Naive thymus-derived CD8-positive, alpha-beta T cell (primary cell): ENCODE data around the gene MREG. TPM values are rescaled to one million over a fixed set of nuclear protein-coding genes. Genes with fewer than 3 reads are reported as not detected.
"Not testable (repeated sequence)": the region's sequence is repeated elsewhere in the genome, so short reads cannot be mapped to it uniquely, and the experiment has no call there.

ENCODE experiments used
- ATAC-seq, 2 donors: fragments of 150-1000 bp; cut with Tn5 transposase in 1 of 2; sonication (Bioruptor Pico), chemical (Tn5 transposase) in 1 of 2; 1 replicate in 1 of 2; 2 replicates in 1 of 2; pipeline ENCODE4 v1.10.0; 2021; ENCODE audit warnings: mild to moderate bottlenecking in 2 of 2, moderate library complexity in 2 of 2
- POLR2A ChIA-PET: fragments of 350-600 bp; sonication (Branson Sonifier 250); formaldehyde crosslinking; loops from one replicate; lab custom pipeline; 2021; ENCODE audit warnings: antibody characterized with exemption; lab: Charles Lee
- DNase-seq, 10 donors: peaks; one replicate each; pipeline versions ENCODE4 v3.0.0 to v3.0.0-alpha.2; 2020 to 2022
- H3K27ac Mint-ChIP-seq, 10 donors: one replicate each; pipeline ENCODE4 v1.8.0; 2020 to 2022; ENCODE audit warnings: mild to moderate bottlenecking in 10 of 10, mixed read lengths in 10 of 10, moderate library complexity in 4 of 10, inconsistent platforms in 1 of 10
- H3K27me3 Mint-ChIP-seq, 5 donors: one replicate each; pipeline ENCODE4 v1.8.0; 2021 to 2022; ENCODE audit warnings: mixed read lengths in 5 of 5
- H3K36me3 Mint-ChIP-seq, 3 donors: one replicate each; pipeline ENCODE4 v1.8.0; 2020 to 2022; ENCODE audit warnings: mixed read lengths in 3 of 3, mild to moderate bottlenecking in 2 of 3, inconsistent platforms in 1 of 3
- H3K4me1 Mint-ChIP-seq, 4 donors: one replicate each; pipeline ENCODE4 v1.8.0; 2021 to 2022; ENCODE audit warnings: mixed read lengths in 4 of 4
- H3K4me3 Mint-ChIP-seq, 10 donors: one replicate each; pipeline ENCODE4 v1.8.0; 2020 to 2022; ENCODE audit warnings: mild to moderate bottlenecking in 10 of 10, mixed read lengths in 10 of 10, moderate library complexity in 6 of 10, inconsistent platforms in 1 of 10
- H3K9me3 Mint-ChIP-seq, 9 donors: one replicate each; pipeline ENCODE4 v1.8.0; 2020 to 2022; ENCODE audit warnings: mixed read lengths in 9 of 9, mild to moderate bottlenecking in 3 of 9, inconsistent platforms in 1 of 9, moderate library complexity in 1 of 9
- polyA plus RNA-seq, 3 donors: library from polyadenylated mRNA; unstranded; fragments of 300-500 nt; fragmentation: Illumina TruSeq; gene quantifications; one replicate each; pipeline ENCODE4 v1.2.3, GENCODE V29; 2021
- total RNA-seq, 8 experiments: library from RNA in 2 of 8; stranded (reverse) in 2 of 8; gene quantifications; one replicate each; pipeline ENCODE4 v1.2.3 and lab custom pipeline; 2021 to 2026

The MREG gene
- total and polyA plus RNA-seq, 5 experiments from 2014 or later, result 0.97 to 8.5 (median 3.3) TPM

GRCh38 chr2:216017365-216017764 is 4.0 kb upstream of the MREG start:
- Mint-ChIP-seq H3K27me3 (no peaks in the 10 kb centered on the region), H3K4me1 (peaks cover 21 to 44% (median 43%) of the 10 kb centered on the region in 4 donors), H3K27ac (peak overlapping the region in 6 of 10 donors; percentile 22 to 92 (median 65)), H3K4me3 (peak overlapping the region in 2 of 10 donors; percentile 9 to 20), H3K9me3 (no peaks in the 10 kb centered on the region), H3K36me3 (peaks cover 0 to 7% (median 2%) of the 10 kb centered on the region in 3 donors)
- DNase-seq, result no peak
- POLR2A ChIA-PET, result no interaction called here
- ATAC-seq, result no peak

DNA sequence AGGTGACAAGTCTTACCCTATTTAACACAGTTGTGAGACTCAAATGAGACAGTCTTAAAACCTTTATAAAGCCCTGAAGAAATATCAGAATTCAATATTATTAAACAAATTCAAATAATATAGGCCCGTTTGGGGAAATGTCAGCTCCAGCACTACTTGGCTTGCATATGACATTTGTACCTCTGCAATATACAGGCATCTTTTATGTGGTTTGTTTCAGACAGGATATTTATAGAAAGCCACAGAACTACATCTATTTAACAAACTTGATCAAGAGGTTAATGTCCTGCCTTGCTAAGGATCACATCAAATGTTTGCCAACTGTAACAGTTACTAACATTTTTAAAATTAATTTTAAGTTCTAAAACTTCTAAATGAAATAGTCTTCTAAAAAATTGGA is 3.2 kb upstream of the MREG start:
- Mint-ChIP-seq H3K27me3 (no peaks in the 10 kb centered on the region), H3K27ac (peak overlapping the region in 9 of 10 donors; percentile 84 to 92 (median 88)), H3K4me1 (peaks cover 24 to 49% (median 49%) of the 10 kb centered on the region in 4 donors), H3K4me3 (peak overlapping the region in 6 of 10 donors; percentile 52 to 76 (median 64)), H3K9me3 (no peaks in the 10 kb centered on the region), H3K36me3 (peaks cover 0 to 7% (median 0%) of the 10 kb centered on the region in 3 donors)
- peak in 2 of 10 donors; percentile 7 to 33 for DNase-seq
- POLR2A ChIA-PET, result interaction anchor here (1.1 kb wide), 1 partner anchor 704 kb away, joined by 3 read pairs; the partner anchor contains the start of gene ATIC
- peak in 1 of 2 donors; percentile 34 for ATAC-seq

- Mint-ChIP-seq H3K9me3 (no peaks in the 10 kb centered on the region), H3K36me3 (peaks cover 0 to 7% (median 0%) of the 10 kb centered on the region in 3 donors), H3K4me1 (peaks cover 24 to 53% (median 49%) of the 10 kb centered on the region in 4 donors), H3K27ac (peak overlapping the region; percentile 83 to 92 (median 88)), H3K27me3 (no peaks in the 10 kb centered on the region), H3K4me3 (peak overlapping the region in 9 of 10 donors; percentile 40 to 76 (median 63))
- POLR2A ChIA-PET, result interaction anchor here (1.1 kb wide), 1 partner anchor 704 kb away, joined by 3 read pairs; the partner anchor contains the start of gene ATIC
- DNase-seq (peak in 9 of 10 donors; percentile 12 to 77 (median 50)), ATAC-seq (peak; percentile 38 to 80)
Observed at GRCh38 chr2:216015722-216016464, 2.5 kb upstream of the MREG start.

GRCh38 chr2:216014986-216015385 is 1.6 kb upstream of the MREG start:
- Mint-ChIP-seq H3K36me3 (peaks cover 0 to 7% (median 0%) of the 10 kb centered on the region in 3 donors), H3K4me1 (peaks cover 24 to 53% (median 49%) of the 10 kb centered on the region in 4 donors), H3K9me3 (no peaks in the 10 kb centered on the region), H3K27me3 (no peaks in the 10 kb centered on the region), H3K27ac (peak overlapping the region; percentile 36 to 92 (median 88)), H3K4me3 (peak overlapping the region; percentile 1 to 76 (median 43))
- ATAC-seq (no peak), DNase-seq (no peak)
- POLR2A ChIA-PET, result no interaction called here

DNA sequence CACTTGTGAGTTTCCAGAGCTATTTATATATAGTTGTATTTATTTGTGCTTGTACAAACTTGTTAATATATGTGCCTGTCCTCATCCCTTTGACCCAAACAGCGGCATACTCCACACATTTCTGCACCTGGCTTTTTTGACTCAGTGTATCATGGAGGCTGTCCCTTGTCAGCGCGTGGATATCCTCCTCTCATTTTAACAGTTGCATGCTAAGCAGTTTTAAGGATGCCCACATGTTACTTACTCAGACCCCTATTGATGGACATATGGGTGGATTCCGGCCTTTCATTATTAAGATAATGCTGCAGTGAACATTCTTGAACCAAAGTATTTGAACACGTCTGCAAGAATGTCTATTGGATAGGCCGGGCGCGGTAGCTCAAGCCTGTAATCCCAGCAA is 655 bp upstream of the MREG start:
- H3K27me3 Mint-ChIP-seq, result no peaks in the 10 kb centered on the region
- H3K36me3 Mint-ChIP-seq, result peaks cover 0 to 4% (median 0%) of the 10 kb centered on the region in 3 donors
- H3K9me3 Mint-ChIP-seq, result no peaks in the 10 kb centered on the region
- DNase-seq (no peak), ATAC-seq (no peak)
- peak overlapping the region in 5 of 10 donors; percentile 39 to 76 (median 64) for H3K27ac Mint-ChIP-seq
- H3K4me1 Mint-ChIP-seq, result peaks cover 24 to 55% (median 49%) of the 10 kb centered on the region in 4 donors
- POLR2A ChIA-PET, result no interaction called here
- peak overlapping the region; percentile 47 to 88 (median 74) for H3K4me3 Mint-ChIP-seq

DNA sequence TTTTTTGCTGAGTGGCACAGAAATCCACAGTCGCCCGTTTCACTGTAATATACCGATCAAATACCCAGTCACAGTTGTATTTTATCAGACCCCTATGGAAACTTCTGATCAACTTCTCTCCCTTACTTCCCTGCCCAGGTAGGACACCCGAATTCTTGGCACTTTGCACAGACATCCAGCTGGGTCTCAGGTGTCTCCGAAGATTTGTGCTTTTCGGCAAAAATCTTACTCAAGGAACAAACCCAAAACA is 596 bp downstream of the MREG start:
- DNase-seq, result peak in 1 of 10 donors; percentile 16
- POLR2A ChIA-PET, result no interaction called here
- ATAC-seq, result peak in 1 of 2 donors; percentile 3
- no peaks in the 10 kb centered on the region for H3K9me3 Mint-ChIP-seq
- H3K27me3 Mint-ChIP-seq, result no peaks in the 10 kb centered on the region
- H3K36me3 Mint-ChIP-seq, result no peaks in the 10 kb centered on the region
- peak overlapping the region; percentile 80 to 94 (median 88) for H3K4me3 Mint-ChIP-seq
- H3K27ac Mint-ChIP-seq, result peak overlapping the region; percentile 29 to 95 (median 70)
- H3K4me1 Mint-ChIP-seq, result peaks cover 24 to 51% (median 49%) of the 10 kb centered on the region in 4 donors

DNA sequence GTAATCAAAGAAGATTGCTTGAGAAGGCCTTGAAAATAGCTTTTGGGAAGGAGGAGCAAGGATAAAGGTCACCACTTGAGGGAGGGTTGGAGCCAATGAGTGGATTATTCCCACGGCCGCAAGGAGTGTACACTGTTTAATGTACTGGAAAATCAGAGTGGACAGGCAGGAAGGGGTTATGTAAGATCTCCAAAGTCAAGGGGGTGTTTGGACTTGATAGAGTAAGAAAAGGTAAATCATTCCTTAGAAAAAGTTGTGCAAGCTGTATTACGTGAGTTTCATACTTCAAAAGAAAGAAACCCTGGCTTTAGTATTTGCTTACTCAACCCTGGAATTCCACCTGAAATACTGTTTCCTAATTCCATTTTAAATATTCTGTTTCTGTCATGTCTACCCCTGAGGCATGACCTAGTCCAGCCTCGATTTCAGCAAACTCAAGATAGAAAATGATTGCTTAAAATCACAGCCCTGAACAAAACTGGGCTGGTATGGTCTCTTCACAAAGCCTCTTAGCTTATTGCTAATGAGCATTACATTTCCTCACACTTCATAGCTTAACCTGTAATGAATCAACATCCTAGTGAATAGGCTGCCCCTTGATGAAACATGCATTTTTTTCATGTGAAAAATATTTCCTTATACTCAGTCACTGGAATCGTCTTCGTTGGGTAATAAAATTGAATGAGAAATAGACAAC is 1.1 kb downstream of the MREG start:
- POLR2A ChIA-PET, result no interaction called here
- no peaks in the 10 kb centered on the region for H3K27me3 Mint-ChIP-seq
- H3K4me3 Mint-ChIP-seq, result peak overlapping the region; percentile 80 to 94 (median 88)
- DNase-seq, result peak in 1 of 10 donors; percentile 15
- H3K36me3 Mint-ChIP-seq, result no peaks in the 10 kb centered on the region
- H3K4me1 Mint-ChIP-seq, result peaks cover 24 to 47% (median 47%) of the 10 kb centered on the region in 4 donors
- ATAC-seq, result no peak
- peak overlapping the region in 9 of 10 donors; percentile 61 to 95 (median 72) for H3K27ac Mint-ChIP-seq
- H3K9me3 Mint-ChIP-seq, result no peaks in the 10 kb centered on the region

DNA sequence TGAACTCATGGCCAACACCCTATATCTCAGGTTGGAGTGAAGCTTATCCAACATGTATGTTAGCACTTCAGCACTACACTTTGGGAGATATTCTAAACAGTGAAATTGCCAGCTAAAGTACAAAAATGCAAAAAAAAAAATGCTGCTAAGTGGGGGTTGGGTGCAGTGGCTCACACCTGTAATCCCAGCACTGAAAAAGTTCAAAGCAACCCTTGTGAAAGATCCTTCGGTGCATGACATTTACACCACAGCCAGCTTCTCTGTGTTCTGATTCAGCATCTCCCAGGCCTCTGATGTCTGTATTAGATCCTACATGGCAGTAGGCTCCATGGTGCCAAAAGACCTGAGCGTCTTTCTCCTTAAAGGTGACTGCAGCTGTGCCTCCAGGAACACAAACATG is 4.1 kb downstream of the MREG start:
- H3K9me3 Mint-ChIP-seq, H3K27me3 Mint-ChIP-seq, H3K27ac Mint-ChIP-seq, H3K4me3 Mint-ChIP-seq, POLR2A ChIA-PET, ATAC-seq, DNase-seq, H3K36me3 Mint-ChIP-seq: not testable (repeated sequence)
- H3K4me1 Mint-ChIP-seq, result peaks cover 24 to 47% (median 37%) of the 10 kb centered on the region in 4 donors

GRCh38 chr2:216008387-216008786 is 5.0 kb downstream of the MREG start:
- no peaks in the 10 kb centered on the region for H3K9me3 Mint-ChIP-seq
- no peaks in the 10 kb centered on the region for H3K27me3 Mint-ChIP-seq
- no peak overlapping the region for H3K27ac Mint-ChIP-seq
- H3K4me3 Mint-ChIP-seq, result no peak overlapping the region
- DNase-seq (no peak), ATAC-seq (no peak)
- POLR2A ChIA-PET, result no interaction called here
- peaks cover 32 to 49% (median 40%) of the 10 kb centered on the region in 4 donors for H3K4me1 Mint-ChIP-seq
- H3K36me3 Mint-ChIP-seq, result peaks cover 0 to 5% (median 0%) of the 10 kb centered on the region in 3 donors

DNA sequence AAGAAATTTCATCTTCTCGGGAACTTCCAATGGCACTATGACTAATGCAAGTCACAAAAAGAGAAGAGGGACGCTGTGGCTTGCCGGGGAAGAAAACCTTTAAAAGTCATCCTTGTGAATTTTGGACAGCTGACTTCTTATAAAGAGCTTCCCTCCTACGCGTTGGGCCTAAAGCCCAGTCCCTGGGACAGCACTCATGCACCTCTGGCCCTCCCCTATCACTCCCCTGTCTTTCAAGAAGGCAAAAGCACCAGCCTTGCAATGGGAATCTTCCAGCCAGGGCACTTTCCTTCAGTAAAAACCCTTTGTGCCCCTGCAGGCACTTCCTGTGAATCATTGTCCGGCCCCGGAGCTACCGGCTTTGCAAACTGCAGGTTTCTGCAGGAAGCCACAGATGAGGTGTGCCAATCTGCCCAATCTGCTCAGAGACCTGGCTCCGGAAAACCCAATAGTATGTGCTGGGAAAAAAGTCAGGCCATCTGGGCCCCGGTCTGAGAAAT is 7.1 kb downstream of the MREG start:
- H3K36me3 Mint-ChIP-seq, result peaks cover 0 to 5% (median 0%) of the 10 kb centered on the region in 3 donors
- DNase-seq, result peak in 2 of 10 donors; percentile 7 to 13
- POLR2A ChIA-PET, result interaction anchor here (0.9 kb wide), 1 partner anchor 14 kb away, joined by 3 read pairs; no protein-coding TSS in a partner anchor
- peak overlapping the region in 5 of 10 donors; percentile 12 to 54 (median 45) for H3K4me3 Mint-ChIP-seq
- H3K4me1 Mint-ChIP-seq, result peaks cover 26 to 47% (median 32%) of the 10 kb centered on the region in 4 donors
- peak in 1 of 2 donors; percentile 30 for ATAC-seq
- no peaks in the 10 kb centered on the region for H3K27me3 Mint-ChIP-seq
- H3K9me3 Mint-ChIP-seq, result no peaks in the 10 kb centered on the region
- H3K27ac Mint-ChIP-seq, result peak overlapping the region in 4 of 10 donors; percentile 25 to 69 (median 44)

- Mint-ChIP-seq H3K36me3 (peaks cover 0 to 5% (median 0%) of the 10 kb centered on the region in 3 donors), H3K27ac (peak overlapping the region in 2 of 10 donors; percentile 28 to 75), H3K4me3 (peak overlapping the region in 2 of 10 donors; percentile 7 to 66), H3K4me1 (peaks cover 26 to 47% (median 31%) of the 10 kb centered on the region in 4 donors), H3K27me3 (no peaks in the 10 kb centered on the region), H3K9me3 (no peaks in the 10 kb centered on the region)
- POLR2A ChIA-PET, result interaction anchor here (0.6 kb wide), 1 partner anchor 77 kb away, joined by 6 read pairs; the partner anchor contains the start of gene PECR
- ATAC-seq, result peak in 1 of 2 donors; percentile 23
- DNase-seq, result no peak
Observed at GRCh38 chr2:216004697-216005283, 8.6 kb downstream of the MREG start.
